Left lobe of liver (tissue), 2 donors: Measurements from ENCODE around the gene KAT2A. TPM values are rescaled to one million over a fixed set of nuclear protein-coding genes. Genes with fewer than 3 reads are reported as not detected.
"Not testable (repeated sequence)": the region's sequence is repeated elsewhere in the genome, so short reads cannot be mapped to it uniquely, and the experiment has no call there.

Experiments
- ATAC-seq: fragments of 200-7000 bp; cut with Tn5 transposase; one replicate; pipeline ENCODE4 v1.9.1; 2020; ENCODE audit warnings: mild to moderate bottlenecking, moderate library complexity
- DNase-seq: peaks from one replicate; pipeline ENCODE4 v3.0.0-alpha.2; 2020; ENCODE audit warnings: low spot score
- total RNA-seq: library from RNA; stranded (reverse); gene quantifications from one replicate; pipeline ENCODE4 v1.2.1, GENCODE V29; 2021
- donor health status: DM: no; HTN: no; CAD: no; lungs with moderate emphysema.
- donor health status: DM: no; HTN: yes; CAD: no.

Gene KAT2A
- total RNA-seq: 30.8 TPM

- peak; percentile 72 for ATAC-seq
- peak; percentile 88 for DNase-seq
Observed at GRCh38 chr17:42120770-42121769, at the start of gene KAT2A. Gene KAT2A, minus strand, starts transcription at chr17:42121367. Its CDS starts 63 bp downstream, at chr17:42121304.

DNA sequence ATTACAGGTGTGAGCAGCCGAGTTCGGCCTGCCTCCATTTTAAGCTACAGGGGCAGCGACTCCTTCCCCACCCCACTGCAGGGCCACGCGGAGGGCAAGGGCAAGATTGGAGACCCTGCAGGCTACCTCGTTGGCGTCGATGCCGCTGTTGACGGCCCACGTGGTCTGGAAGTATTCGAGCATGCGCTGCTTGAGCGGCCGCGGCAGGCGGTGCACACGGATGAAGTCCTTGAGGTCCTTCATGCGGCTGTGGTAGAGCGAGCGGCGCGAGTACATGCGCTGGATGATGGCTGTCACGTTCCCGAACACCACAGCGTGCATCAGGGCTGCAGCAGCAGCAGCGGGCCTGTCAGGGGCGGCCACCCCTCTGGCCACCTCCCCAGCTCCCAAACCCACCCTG is 48.2 kb upstream of the KAT2A start:
- ATAC-seq (no peak), DNase-seq (no peak)

- DNase-seq (no peak), ATAC-seq (no peak)
Observed at GRCh38 chr17:42167807-42168206, 46.6 kb upstream of the KAT2A start.

DNA sequence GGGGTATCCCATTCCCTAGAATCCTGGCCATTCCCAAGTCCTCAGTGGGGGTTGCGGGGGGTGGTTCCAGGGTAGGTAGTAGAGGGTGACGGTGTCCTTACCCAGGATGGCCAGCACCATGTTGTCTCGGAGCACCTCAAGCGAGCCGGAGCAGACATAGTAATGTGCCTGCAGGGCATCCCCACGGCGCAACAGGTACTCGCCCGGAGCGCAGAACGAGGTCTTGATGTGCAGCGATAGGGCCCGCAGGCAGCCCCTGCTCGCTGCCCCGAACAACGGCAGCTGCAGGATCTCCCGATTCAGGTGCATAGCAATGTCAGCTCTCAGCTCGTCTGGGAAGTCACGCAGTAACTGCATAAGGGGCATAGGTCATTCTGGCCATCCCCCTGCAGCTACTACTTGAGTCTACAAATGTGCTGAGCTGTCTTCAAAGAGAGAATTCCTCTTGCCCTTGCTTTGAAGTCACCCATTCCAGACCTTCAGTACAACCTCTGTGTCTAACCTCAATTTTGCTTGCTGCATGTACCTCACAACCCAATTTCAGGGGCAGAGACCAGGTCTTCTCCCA is 45.1 kb upstream of the KAT2A start:
- no peak for ATAC-seq
- no peak for DNase-seq

DNA sequence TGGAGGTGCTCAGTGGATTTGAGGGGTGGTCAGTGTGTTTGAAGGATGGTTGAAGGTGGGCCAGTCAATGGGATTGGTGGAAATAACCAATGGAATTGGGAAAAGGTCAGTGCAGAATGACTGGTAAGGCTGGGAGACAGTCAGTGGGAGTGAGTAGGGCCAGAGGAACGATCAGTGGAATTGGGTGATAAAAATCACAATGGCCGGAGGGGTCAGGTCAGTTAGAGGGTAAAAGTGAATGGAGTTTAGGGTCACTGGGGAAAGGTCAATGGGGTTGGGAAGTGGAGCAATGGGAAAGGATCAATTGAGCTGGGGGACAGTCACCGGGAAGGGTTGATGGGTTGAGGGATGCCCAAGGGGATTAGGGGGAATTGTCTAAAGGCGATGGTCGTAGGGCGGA is 44.6 kb upstream of the KAT2A start:
- ATAC-seq (no peak), DNase-seq (no peak)

DNA sequence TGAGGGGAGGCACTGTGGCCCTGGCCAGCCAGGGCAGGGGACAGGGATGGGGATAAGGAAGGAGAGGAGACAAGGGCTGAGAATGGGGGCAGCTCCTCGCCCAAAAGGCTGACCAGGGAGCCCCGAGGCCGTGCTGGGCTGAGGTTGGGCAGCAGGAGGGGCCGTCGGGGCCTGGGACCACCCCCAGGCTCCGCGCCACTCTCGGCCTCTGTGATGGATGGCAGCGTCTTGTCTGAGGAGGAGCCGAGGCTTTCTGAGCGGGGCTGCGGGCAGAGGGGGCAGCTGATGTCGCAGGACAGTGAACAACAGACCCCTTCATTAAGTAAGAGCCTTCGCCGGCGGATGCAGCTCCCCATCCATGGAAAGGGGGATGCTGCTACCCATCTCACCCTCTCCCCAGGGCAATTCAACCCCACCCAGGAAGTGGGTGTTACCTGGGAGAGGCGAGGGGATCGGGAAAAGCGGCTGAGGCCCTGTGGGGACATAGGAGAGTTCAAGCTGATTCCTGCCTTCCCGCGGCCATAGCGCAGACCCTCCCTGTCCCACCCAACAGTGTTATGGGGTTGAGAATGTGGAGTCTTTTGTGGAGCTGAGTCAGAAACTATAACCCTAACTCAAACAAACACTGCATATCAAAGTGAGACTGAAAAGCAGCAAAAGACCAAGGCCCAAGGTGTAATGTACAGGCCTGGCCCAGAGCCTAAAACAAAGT is 42.7 kb upstream of the KAT2A start:
- ATAC-seq: no peak
- no peak for DNase-seq

- ATAC-seq: no peak
- no peak for DNase-seq
Observed at GRCh38 chr17:42163113-42163512, 41.9 kb upstream of the KAT2A start.

GRCh38 chr17:42160531-42160910 is 39.4 kb upstream of the KAT2A start:
- ATAC-seq (no peak), DNase-seq (no peak)

DNA sequence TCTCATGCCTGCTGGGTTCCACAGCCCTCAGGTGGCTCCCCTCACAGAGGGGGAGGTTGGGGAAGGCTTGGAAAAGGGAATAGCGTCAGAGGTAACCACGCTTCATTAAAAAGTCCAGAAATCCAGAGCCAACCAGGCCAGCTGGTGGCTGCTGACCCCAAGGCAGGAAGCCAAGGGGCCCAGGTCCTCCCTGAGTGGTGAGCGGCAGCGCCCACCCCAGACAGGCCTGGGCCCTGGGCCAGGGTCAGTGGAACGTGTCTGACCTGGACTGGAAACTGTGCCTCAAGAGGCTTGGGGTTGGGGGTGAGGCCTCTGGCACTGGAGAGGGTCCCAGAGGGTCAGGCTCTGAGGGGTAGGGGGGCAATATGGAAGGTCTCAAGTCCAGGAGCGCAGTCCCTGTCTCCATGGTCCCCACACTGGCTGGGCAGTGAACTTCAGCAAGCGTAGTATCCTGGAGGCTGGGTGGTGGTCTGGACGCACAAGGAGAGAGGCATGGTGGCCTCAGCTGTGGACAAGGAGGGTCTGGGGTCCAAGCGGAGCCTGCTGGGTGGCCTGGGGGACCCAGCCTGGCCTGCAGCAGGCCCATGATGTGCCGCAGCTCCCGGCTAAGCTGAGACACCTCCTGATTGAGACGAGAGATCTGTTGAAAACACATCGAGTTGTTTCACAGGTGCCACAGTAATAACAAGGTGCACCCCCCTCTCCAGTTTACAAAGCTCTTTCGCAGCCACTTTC is 38.8 kb upstream of the KAT2A start:
- DNase-seq (no peak), ATAC-seq (no peak)

DNA sequence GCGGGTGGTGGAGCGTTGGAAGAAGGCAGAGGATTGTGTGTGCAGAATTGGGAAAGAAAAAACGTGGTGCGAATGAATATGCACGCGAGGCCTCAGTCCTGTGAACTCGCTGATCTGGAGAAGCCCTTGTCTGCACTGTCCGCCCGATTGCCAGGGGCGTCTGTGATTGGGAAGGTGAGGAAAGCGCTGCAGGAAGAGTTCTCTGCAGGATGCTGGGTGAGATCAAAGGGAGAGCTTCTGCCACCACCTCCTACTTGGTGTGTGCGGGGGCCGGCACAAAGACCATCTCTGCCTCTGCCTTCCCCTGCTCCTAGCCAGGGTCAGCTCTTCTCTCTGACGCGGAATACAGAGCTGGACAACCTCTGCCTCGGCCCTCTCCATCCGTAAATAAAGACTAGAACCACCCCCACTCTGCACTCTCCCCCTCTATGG is 34.5 kb upstream of the KAT2A start:
- no peak for ATAC-seq
- no peak for DNase-seq

- no peak for DNase-seq
- ATAC-seq: peak; percentile 44
Observed at GRCh38 chr17:42153919-42154742, 33.0 kb upstream of the KAT2A start.

DNA sequence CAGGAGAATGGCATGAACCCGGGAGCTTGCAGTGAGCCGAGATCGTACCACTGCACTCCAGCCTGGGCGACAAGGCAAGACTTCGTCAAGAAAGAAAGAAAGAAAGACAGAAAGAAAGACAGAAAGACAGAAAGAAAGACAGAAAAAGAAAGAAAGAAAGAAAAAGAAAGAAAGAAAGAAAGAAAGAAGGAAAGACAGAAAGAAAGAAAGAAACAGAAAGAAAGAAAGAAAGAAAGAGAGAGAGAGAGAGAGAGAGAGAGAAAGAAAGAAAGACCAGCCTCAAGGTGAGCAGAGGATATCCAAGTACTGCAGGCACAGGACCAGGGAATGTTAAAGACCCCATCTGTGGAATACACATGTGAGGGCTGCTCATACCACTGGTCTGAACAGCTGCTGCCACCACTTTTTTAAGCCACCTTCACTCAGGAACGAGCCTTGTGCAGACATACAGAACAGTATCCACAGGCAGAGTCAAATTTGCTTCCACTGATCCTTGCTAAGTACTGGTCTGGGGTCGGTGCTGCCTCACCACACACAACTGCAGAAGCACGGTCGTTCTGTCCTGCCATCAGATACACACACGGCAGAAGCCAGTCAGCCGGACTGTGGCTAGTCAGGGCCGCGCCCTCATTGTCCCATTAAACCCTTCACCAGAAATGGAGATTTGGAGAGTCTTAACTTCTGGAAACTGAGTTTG is 25.9 kb upstream of the KAT2A start:
- ATAC-seq (no peak), DNase-seq (no peak)

DNA sequence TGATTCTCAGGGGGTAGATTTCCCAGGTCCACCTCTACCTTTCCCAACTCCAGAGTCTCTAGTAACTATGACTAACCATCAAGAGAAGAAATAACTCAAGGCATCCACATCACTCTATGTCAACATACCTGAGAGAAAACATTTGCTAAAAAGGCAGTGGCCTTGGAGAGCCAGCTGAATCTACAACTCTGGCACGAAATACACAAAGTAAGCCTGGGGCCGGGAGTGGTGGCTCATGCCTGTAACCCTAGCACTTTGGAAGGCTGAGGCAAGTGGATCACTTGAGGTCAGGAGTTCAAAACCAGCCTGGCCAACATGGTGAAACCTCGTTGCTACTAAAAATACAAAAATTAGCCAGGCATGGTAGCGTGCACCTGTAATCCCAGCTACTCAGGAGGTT is 22.0 kb upstream of the KAT2A start:
- DNase-seq, ATAC-seq: not testable (repeated sequence)

GRCh38 chr17:42142371-42142896 is 21.3 kb upstream of the KAT2A start:
- DNase-seq (no peak), ATAC-seq (no peak)

GRCh38 chr17:42141382-42141781 is 20.2 kb upstream of the KAT2A start:
- ATAC-seq: peak; percentile 36

DNA sequence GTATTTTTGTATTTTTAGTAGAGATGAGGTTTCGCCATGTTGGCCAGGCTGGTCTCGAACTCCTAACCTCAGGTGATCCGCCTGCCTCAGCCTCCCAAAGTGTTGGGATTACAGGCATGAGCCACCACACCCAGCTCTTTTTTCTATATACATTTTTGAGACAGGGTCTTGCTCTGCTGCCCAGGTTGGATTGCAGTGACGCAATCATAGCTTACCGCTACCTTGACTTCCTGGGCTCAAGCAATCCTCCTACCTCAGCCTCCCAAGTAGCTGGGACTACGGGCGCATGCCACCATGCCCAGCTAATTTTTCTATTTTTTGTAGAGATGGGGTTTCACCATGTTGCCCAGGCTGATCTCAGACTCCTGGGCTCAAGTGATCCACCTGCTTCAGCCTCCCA is 19.5 kb upstream of the KAT2A start:
- not testable (repeated sequence) for DNase-seq, ATAC-seq

More at GRCh38 chr17:42141382-42141781, 20.2 kb upstream of the KAT2A start:
- no peak for DNase-seq

GRCh38 chr17:42138749-42139492 is 17.8 kb upstream of the KAT2A start:
- DNase-seq: no peak
- ATAC-seq: no peak

DNA sequence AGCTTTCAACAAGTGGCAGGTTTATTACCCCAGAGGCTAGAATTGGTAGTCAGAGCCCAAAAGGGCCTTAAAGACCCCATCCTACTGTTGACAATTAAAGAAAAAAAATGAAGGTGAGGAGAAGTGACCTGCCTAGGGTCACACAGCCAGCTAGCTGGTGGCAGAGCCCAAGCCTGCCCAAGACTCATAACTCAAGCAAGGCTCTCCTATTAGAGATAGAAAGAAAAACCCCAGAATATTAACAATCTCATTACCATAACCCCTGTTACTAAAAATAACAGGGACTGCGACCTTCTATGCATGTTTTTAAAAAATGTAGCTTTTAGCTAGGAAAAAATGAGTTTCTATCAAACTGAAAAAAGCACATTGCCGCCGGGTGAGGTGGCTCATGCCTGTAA is 15.5 kb upstream of the KAT2A start:
- DNase-seq (no peak), ATAC-seq (no peak)
